IMR-90 (cell line): ENCODE measurements around the gene CPAMD8. TPM values are rescaled to one million over a fixed set of nuclear protein-coding genes. Genes with fewer than 3 reads are reported as not detected.

Experiments
- ATAC-seq: fragments of 200-7000 bp; cut with Tn5 transposase; 2 replicates; pipeline ENCODE4 v1.9.1; 2020; ENCODE audit warnings: low read depth, mild to moderate bottlenecking, moderate library complexity
- BruUV-seq: library from RNA; stranded (reverse); fragments of 400-500 nt; replicated peaks from 2 replicates; lab custom pipeline; 2021; lab: Mats Ljungman, UMichigan
- CTCF ChIA-PET: fragments of 300-600 bp; formaldehyde crosslinking; extraction: SDS; loops from one replicate; lab custom pipeline; 2021; ENCODE audit warnings: antibody characterized with exemption; lab: Yijun Ruan, JAX
- POLR2A ChIA-PET: fragments of 300-600 bp; sonication (Branson Sonifier 250); formaldehyde crosslinking; loops from one replicate; lab custom pipeline; 2022; ENCODE audit warnings: antibody characterized with exemption; ENCODE audit not compliant: unreplicated experiment; lab: Charles Lee
- DNase-seq: peaks from one replicate; pipeline ENCODE4 v3.0.0; 2013
- H2AFZ ChIP-seq: replicated peaks from 2 replicates; pipeline ENCODE3; 2013; ENCODE audit warnings: low read length, mild to moderate bottlenecking; ENCODE audit not compliant: poor library complexity
- H2AK5ac ChIP-seq: 2 replicates; pipeline ENCODE4 v1.6.1; 2013; ENCODE audit warnings: low read depth, low read length, inconsistent platforms
- H2AK9ac ChIP-seq: replicated peaks from 2 replicates; pipeline ENCODE3; 2013; ENCODE audit warnings: mild to moderate bottlenecking, low read depth, low read length, moderate library complexity; ENCODE audit not compliant: poor library complexity
- H2BK120ac ChIP-seq: 2 replicates; pipeline ENCODE4 v1.6.1; 2013; ENCODE audit warnings: low read depth, low read length, inconsistent platforms
- H2BK15ac ChIP-seq: 3 replicates; pipeline ENCODE4 v1.6.1; 2013; ENCODE audit warnings: low read depth, low read length, inconsistent platforms
- H2BK20ac ChIP-seq: 2 replicates; pipeline ENCODE4 v1.6.1; 2013; ENCODE audit warnings: low read depth, mild to moderate bottlenecking, inconsistent platforms, low read length, moderate library complexity
- H2BK5ac ChIP-seq: 2 replicates; pipeline ENCODE4 v1.6.1; 2013; ENCODE audit warnings: mild to moderate bottlenecking, low read depth, low read length, inconsistent platforms; ENCODE audit not compliant: poor library complexity, severe bottlenecking
- H3K14ac ChIP-seq: replicated peaks from 2 replicates; pipeline ENCODE4 v1.6.1; 2013; ENCODE audit warnings: low read depth, low read length, inconsistent platforms
- H3K18ac ChIP-seq: 2 replicates; pipeline ENCODE4 v1.6.1; 2013; ENCODE audit warnings: low read depth, low read length, control low read depth
- H3K23ac ChIP-seq: 2 replicates; pipeline ENCODE4 v1.6.1; 2013; ENCODE audit warnings: low read depth, low read length, inconsistent platforms
- H3K27ac ChIP-seq: 2 replicates; pipeline ENCODE4 v1.5.1; 2013; ENCODE audit warnings: mild to moderate bottlenecking, control low read depth, low read length; ENCODE audit not compliant: insufficient read depth
- H3K27me3 ChIP-seq: 2 replicates; pipeline ENCODE4 v1.6.1; 2013; ENCODE audit warnings: low read length; ENCODE audit not compliant: control insufficient read depth, insufficient read depth
- H3K36me3 ChIP-seq: 2 replicates; pipeline ENCODE4 v1.6.1; 2013; ENCODE audit warnings: low read length, mixed read lengths; ENCODE audit not compliant: control insufficient read depth, insufficient read depth
- H3K4ac ChIP-seq: 2 replicates; pipeline ENCODE4 v1.6.1; 2013; ENCODE audit warnings: low read depth, low read length, inconsistent platforms
- H3K4me1 ChIP-seq: 2 replicates; pipeline ENCODE4 v1.6.1; 2013; ENCODE audit warnings: low read length, mixed read lengths; ENCODE audit not compliant: control insufficient read depth, insufficient read depth
- H3K4me2 ChIP-seq: 2 replicates; pipeline ENCODE4 v1.6.1; 2013; ENCODE audit warnings: low read depth, mild to moderate bottlenecking, control low read depth, low read length, moderate library complexity
- H3K4me3 ChIP-seq: 2 replicates; pipeline ENCODE4 v1.5.1; 2013; ENCODE audit warnings: low read depth, mild to moderate bottlenecking, control low read depth, low read length, moderate library complexity; ENCODE audit not compliant: insufficient read depth
- H3K56ac ChIP-seq: 2 replicates; pipeline ENCODE4 v1.6.1; 2013; ENCODE audit warnings: low read length, inconsistent platforms; ENCODE audit not compliant: insufficient read depth; ENCODE audit errors: extremely low read depth
- H3K79me1 ChIP-seq, 2 experiments: 2 replicates each; pipeline ENCODE4 v1.6.1; 2013; ENCODE audit warnings: low read length in 2 of 2, inconsistent platforms in 1 of 2, low read depth in 1 of 2
- H3K9ac ChIP-seq: 2 replicates; pipeline ENCODE4 v1.6.1; 2013; ENCODE audit warnings: low read depth, low read length, control low read depth
- H3K9me1 ChIP-seq: 2 replicates; pipeline ENCODE4 v1.6.1; 2013; ENCODE audit warnings: low read length, inconsistent platforms; ENCODE audit not compliant: insufficient read depth
- H3K9me3 ChIP-seq: 2 replicates; pipeline ENCODE4 v1.6.1; 2013; ENCODE audit warnings: low read length; ENCODE audit not compliant: control insufficient read depth, insufficient read depth
- H4K20me1 ChIP-seq: 2 replicates; pipeline ENCODE4 v1.6.1; 2013; ENCODE audit warnings: low read length, inconsistent platforms; ENCODE audit not compliant: insufficient read depth
- H4K5ac ChIP-seq: 2 replicates; pipeline ENCODE4 v1.6.1; 2013; ENCODE audit warnings: mild to moderate bottlenecking, low read depth, low read length, control low read depth
- H4K8ac ChIP-seq, 2 experiments: 2 replicates each; pipeline ENCODE4 v1.6.1; 2013; ENCODE audit warnings: low read depth in 2 of 2, low read length in 2 of 2, control low read depth in 1 of 2, inconsistent platforms in 1 of 2
- H4K91ac ChIP-seq: 2 replicates; pipeline ENCODE4 v1.6.1; 2013; ENCODE audit warnings: low read depth, low read length, inconsistent platforms; ENCODE audit not compliant: insufficient read depth
- CHD1 ChIP-seq: IDR thresholded peaks from 2 replicates; pipeline ENCODE4 v1.6.1; 2012; ENCODE audit warnings: low read depth, low read length, improper control_type of control experiment
- CTCF ChIP-seq: conservative IDR thresholded peaks from 2 replicates; pipeline ENCODE4 v1.5.1; 2012; ENCODE audit warnings: mild to moderate bottlenecking, low read depth, low read length, improper control_type of control experiment
- MAZ ChIP-seq: IDR thresholded peaks from 2 replicates; pipeline ENCODE4 v1.6.1; 2012; ENCODE audit warnings: low read depth, mild to moderate bottlenecking, low read length, improper control_type of control experiment, moderate library complexity, borderline replicate concordance
- POLR2A ChIP-seq: IDR thresholded peaks from 2 replicates; pipeline ENCODE4 v1.6.1; 2012; ENCODE audit warnings: mild to moderate bottlenecking, low read depth, low read length
- RAD21 ChIP-seq: IDR thresholded peaks from 2 replicates; pipeline ENCODE4 v1.6.1; 2012; ENCODE audit warnings: low read length, improper control_type of control experiment
- RFX5 ChIP-seq: IDR thresholded peaks from 2 replicates; pipeline ENCODE4 v1.8.0; 2012; ENCODE audit warnings: low read depth, mild to moderate bottlenecking, low read length, moderate library complexity
- SMC3 ChIP-seq: fragments of 150-350 bp; IDR thresholded peaks from 2 replicates; pipeline ENCODE4 v1.6.1; 2016; ENCODE audit warnings: low read depth, mild to moderate bottlenecking, antibody characterized with exemption, low read length, moderate library complexity
- USF2 ChIP-seq: fragments of 150-350 bp; IDR thresholded peaks from 2 replicates; pipeline ENCODE4 v1.6.1; 2017; ENCODE audit warnings: mild to moderate bottlenecking, antibody characterized with exemption, low read length, low read depth
- WGBS, 2 experiments: methylation state at CpG; one replicate each; pipeline versions ENCODE4 v1.1.5 to v1.1.7; 2013; ENCODE audit warnings: missing lambda C conversion rate in 2 of 2; ENCODE audit not compliant: insufficient read length in 1 of 2; ENCODE audit errors: extremely low coverage in 2 of 2; 5-methylcytosine and 5-hydroxymethylcytosine counted together
- dilution Hi-C: fragments of 300-500 bp; cut with HindIII; formaldehyde crosslinking; loops from one replicate; pipeline ENCODE4 v1.14.3; 2018; ENCODE audit warnings: low sequenced_read_pairs; ENCODE audit not compliant: unreplicated experiment
- in situ Hi-C: fragments of 300-500 bp; cut with MboI; formaldehyde crosslinking; loops from 3 replicates; pipeline ENCODE4 v1.14.3; 2019; ENCODE audit warnings: low sequenced_read_pairs, inconsistent platforms, mixed read lengths
- intact Hi-C: fragments of 100-400 bp; cut with micrococcal nuclease; formaldehyde crosslinking; loops from 2 replicates; pipeline ENCODE4 v1.10.0; 2022
- polyA plus RNA-seq, 3 experiments: library from polyadenylated mRNA; depleted of rRNA; stranded (reverse); fragments of >200 nt; gene quantifications; 2 replicates each; pipeline ENCODE4 v1.2.3, GENCODE V29; 2012; ENCODE audit warnings: low replicate concordance in 1 of 3
- total RNA-seq: library from RNA; depleted of rRNA; stranded (reverse); fragments of >200 nt; gene quantifications from 2 replicates; pipeline ENCODE4 v1.2.3, GENCODE V29; 2012

Gene CPAMD8
- total and polyA plus RNA-seq, 2 of the 4 experiments (the other 2 are of a cell fraction), result 0.36 to 0.79 TPM

DNA sequence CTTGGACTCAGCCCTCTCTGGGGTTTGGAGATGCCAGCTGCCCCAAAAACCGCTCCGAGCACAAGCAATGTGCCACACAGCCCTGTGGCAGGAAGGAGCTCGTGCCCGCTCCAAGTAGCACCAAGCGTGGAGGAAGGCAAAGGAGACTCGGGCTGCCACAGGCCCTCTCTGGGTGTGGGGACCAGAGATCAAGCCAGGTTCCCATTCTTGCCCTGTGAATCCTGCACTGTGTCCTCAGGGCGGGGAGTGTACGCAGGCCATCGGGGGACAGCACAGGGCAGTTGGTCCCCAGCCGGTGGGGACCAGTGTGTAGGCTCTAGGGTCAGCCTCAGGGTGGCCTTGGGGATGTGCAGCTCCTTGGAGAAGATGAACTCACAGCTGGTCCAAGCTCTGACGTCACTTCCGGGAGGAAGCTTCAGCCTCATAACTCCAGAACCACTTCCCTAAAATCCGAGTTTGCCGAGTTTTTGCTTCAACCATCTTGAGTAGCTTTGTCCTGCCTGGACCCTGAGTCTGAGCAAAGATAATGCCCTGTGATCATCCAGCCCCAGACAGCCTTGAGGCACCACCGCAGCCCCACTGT, 9.3 kb upstream of the CPAMD8 start:
- Histone ChIP-seq H3K27me3 (no peaks in the 10 kb centered on the region; the same call in 1 of the 2 replicates), H2BK20ac (no peak overlapping the region), H3K4me3 (no peak overlapping the region), H3K4me2 (no peak overlapping the region), H4K5ac (no peak overlapping the region), H3K27ac (no peak overlapping the region), H2BK15ac (no peak overlapping the region), H2AFZ (peak overlapping the region; percentile 63), H3K9me3 (no peaks in the 10 kb centered on the region), H3K4ac (no peak overlapping the region), H2AK5ac (no peak overlapping the region), H4K20me1 (no peaks in the 10 kb centered on the region), H3K18ac (no peak overlapping the region), H2BK5ac (no peak overlapping the region), H3K36me3 (no peaks in the 10 kb centered on the region), H3K4me1 (no peaks in the 10 kb centered on the region), H3K56ac (no peak overlapping the region), H4K91ac (no peak overlapping the region), H4K8ac (no peak overlapping the region), H3K79me1 (no peaks in the 10 kb centered on the region), H3K9ac (no peak overlapping the region), H3K23ac (no peak overlapping the region), H2AK9ac (no peak overlapping the region), H2BK120ac (no peak overlapping the region), H3K14ac (no peak overlapping the region), H3K9me1 (no peaks in the 10 kb centered on the region)
- intact Hi-C loops (no loop called here), dilution Hi-C loops (no loop called here), in situ Hi-C loops (no loop called here)
- DNase-seq (no peak), ATAC-seq (no peak)
- ChIA-PET CTCF (no interaction called here), POLR2A (no interaction called here)
- no TSS peak for BruUV-seq
- 90% methylated on average over 8 of the region's 15 CpGs; no CpG with 5 or more reads in 1 of the 2 experiments for WGBS, 2 experiments
- no peak for TF ChIP-seq POLR2A
- no peak for TF ChIP-seq USF2
- no peak for TF ChIP-seq CHD1
- TF ChIP-seq RFX5, result no peak
- TF ChIP-seq CTCF, result no peak
- TF ChIP-seq SMC3, result no peak
- TF ChIP-seq RAD21, result no peak
- no peak for TF ChIP-seq MAZ
